K562 (cell line): ENCODE measurements around the gene CEND1. TPM values are rescaled to one million over a fixed set of nuclear protein-coding genes. Genes with fewer than 3 reads are reported as not detected.

Experiments used
- DMBX1 ChIP-seq: fragments of 250-450 bp; sonication (Bioruptor Pico); IDR thresholded peaks from 2 replicates; pipeline ENCODE4 v1.8.0; 2022; ENCODE audit warnings: inconsistent platforms, mild to moderate bottlenecking, moderate library complexity, borderline replicate concordance
- FOXA3 ChIP-seq, 2 experiments: fragments of 450-650 bp in 1 of 2; sonication (generic) in 1 of 2; formaldehyde crosslinking; IDR thresholded peaks in 1 of 2; conservative IDR thresholded peaks in 1 of 2; 2 replicates each; pipeline versions ENCODE4 v1.4.0 to v1.8.0; 2020 to 2022; ENCODE audit warnings: mild to moderate bottlenecking in 2 of 2, missing genetic modification reagents in 1 of 2
- GABPB2 ChIP-seq: fragments of 250-450 bp; sonication (Bioruptor Pico); conservative IDR thresholded peaks from 2 replicates; pipeline ENCODE4 v1.5.1; 2021; ENCODE audit warnings: mild to moderate bottlenecking
- GTF3C2 ChIP-seq: IDR thresholded peaks from 3 replicates; pipeline ENCODE4 v1.6.1; 2011; ENCODE audit warnings: borderline replicate concordance, mild to moderate bottlenecking, moderate library complexity; ENCODE audit not compliant: insufficient read length; ENCODE audit errors: extremely low read depth
- HDAC6 ChIP-seq: IDR thresholded peaks from 2 replicates; pipeline ENCODE4 v1.6.1; 2012; ENCODE audit warnings: low read depth, mild to moderate bottlenecking, control low read depth, inconsistent platforms, low read length, moderate library complexity
- HMG20A ChIP-seq: fragments of 450-650 bp; formaldehyde crosslinking; conservative IDR thresholded peaks from 2 replicates; pipeline ENCODE4 v1.4.0; 2020; ENCODE audit warnings: mild to moderate bottlenecking, mixed read lengths
- HNRNPH1 ChIP-seq: fragments of 200-400 bp; formaldehyde crosslinking; optimal IDR thresholded peaks from 2 replicates; pipeline ENCODE3; 2017; ENCODE audit warnings: low read depth, mild to moderate bottlenecking, low read length, moderate library complexity
- KAT8 ChIP-seq: fragments of 450-650 bp; IDR thresholded peaks from 2 replicates; pipeline ENCODE4 v1.6.1; 2016; ENCODE audit warnings: low read depth, mild to moderate bottlenecking
- MAZ ChIP-seq, 2 experiments: fragments of 450-650 bp in 1 of 2; sonication (generic) in 1 of 2; formaldehyde crosslinking; IDR thresholded peaks in 1 of 2; conservative IDR thresholded peaks in 1 of 2; 2 replicates each; pipeline versions ENCODE4 v1.4.0 to v1.5.0; 2020; ENCODE audit warnings: mild to moderate bottlenecking in 1 of 2, missing genetic modification reagents in 1 of 2
- MCM5 ChIP-seq: fragments of 450-650 bp; IDR thresholded peaks from 2 replicates; pipeline ENCODE4 v1.6.1; 2016; ENCODE audit warnings: low read depth
- MECOM ChIP-seq: fragments of 250-450 bp; sonication (Bioruptor Pico); IDR thresholded peaks from 2 replicates; pipeline ENCODE4 v1.8.0; 2022; ENCODE audit warnings: inconsistent platforms
- MEF2D ChIP-seq: conservative IDR thresholded peaks from 2 replicates; pipeline ENCODE4 v1.6.1; 2016; ENCODE audit warnings: low read depth, missing genetic modification characterization, missing compliant biosample characterization
- POLR2AphosphoS5 ChIP-seq: IDR thresholded peaks from 2 replicates; pipeline ENCODE4 v1.6.1; 2011; ENCODE audit warnings: mild to moderate bottlenecking, low read depth, low read length, moderate library complexity; ENCODE audit not compliant: control insufficient read depth, insufficient read depth
- RBM17 ChIP-seq: fragments of 200-400 bp; formaldehyde crosslinking; IDR thresholded peaks from 2 replicates; pipeline ENCODE4 v1.6.1; 2017; ENCODE audit warnings: low read depth, mild to moderate bottlenecking, low read length, borderline replicate concordance
- TAF15 ChIP-seq: fragments of 200-400 bp; formaldehyde crosslinking; IDR thresholded peaks from 2 replicates; pipeline ENCODE4 v1.6.1; 2017; ENCODE audit warnings: mild to moderate bottlenecking, low read depth, low read length, moderate library complexity
- TAF9B ChIP-seq: fragments of 450-650 bp; IDR thresholded peaks from 2 replicates; pipeline ENCODE4 v1.6.1; 2018; ENCODE audit warnings: mild to moderate bottlenecking; ENCODE audit not compliant: partially characterized antibody
- TCFL5 ChIP-seq: fragments of 250-450 bp; sonication (Bioruptor Pico); conservative IDR thresholded peaks from 2 replicates; pipeline ENCODE4 v1.6.1; 2021; ENCODE audit warnings: mild to moderate bottlenecking, moderate library complexity, matching md5 sums
- ZBTB17 ChIP-seq: fragments of 450-650 bp; formaldehyde crosslinking; IDR thresholded peaks from 2 replicates; pipeline ENCODE4 v1.4.0; 2020; ENCODE audit warnings: mild to moderate bottlenecking
- ZNF140 ChIP-seq: fragments of 250-450 bp; sonication (Bioruptor Pico); IDR thresholded peaks from 2 replicates; pipeline ENCODE4 v1.8.0; 2021; ENCODE audit warnings: moderate library complexity, mild to moderate bottlenecking, inconsistent platforms
- ZNF274 ChIP-seq: IDR thresholded peaks from 2 replicates; pipeline ENCODE4 v1.6.1; 2011; ENCODE audit warnings: low read depth, mild to moderate bottlenecking, low read length, moderate library complexity, borderline replicate concordance
- ZNF324 ChIP-seq: fragments of 250-450 bp; sonication (Bioruptor Pico); IDR thresholded peaks from 2 replicates; pipeline ENCODE4 v1.4.0; 2020; ENCODE audit warnings: mild to moderate bottlenecking
- ZNF449 ChIP-seq: fragments of 250-450 bp; sonication (Bioruptor Pico); IDR thresholded peaks from 2 replicates; pipeline ENCODE4 v1.8.0; 2022; ENCODE audit warnings: moderate library complexity, mild to moderate bottlenecking, inconsistent platforms
- ZNF561 ChIP-seq: fragments of 450-650 bp; formaldehyde crosslinking; conservative IDR thresholded peaks from 2 replicates; pipeline ENCODE4 v1.4.0; 2020; ENCODE audit warnings: mild to moderate bottlenecking, moderate library complexity
- ZNF830 ChIP-seq: fragments of 250-450 bp; sonication (Bioruptor Pico); IDR thresholded peaks from 2 replicates; pipeline ENCODE4 v1.5.0; 2021; ENCODE audit warnings: mild to moderate bottlenecking
- polyA plus RNA-seq, 8 experiments: library from polyadenylated mRNA; depleted of rRNA in 4 of 8; stranded (reverse) in 5 of 8; unstranded in 3 of 8; fragments of >200 nt; fragmentation: Nextera tagmentation in 2 of 8; fragmentation: Illumina TruSeq in 1 of 8; extraction: Ambion mirVana in 2 of 8; extraction: Trizol in 1 of 8; gene quantifications; 2 replicates each; pipeline versions ENCODE4 v1.2.1 to v1.2.3, GENCODE V29; 2011 to 2014; ENCODE audit warnings: inconsistent platforms in 1 of 8, missing spikeins in 1 of 8
- total RNA-seq, 7 experiments: library from RNA; depleted of rRNA in 6 of 7; stranded (reverse); fragments of >200 nt in 6 of 7; fragmentation: Illumina TruSeq in 2 of 7; extraction: Trizol in 2 of 7; gene quantifications; 2 replicates each; pipeline versions ENCODE4 v1.2.1 to v1.2.3, GENCODE V29; 2011 to 2021; ENCODE audit warnings: low replicate concordance in 1 of 7

CEND1 gene
- total and polyA plus RNA-seq, 9 of the 15 experiments (the other 6 are each of a cell fraction or from before 2014, with no cell fraction given), result 0.13 to 0.18 (median 0.16) TPM; not detected in 6

- no peak for TF ChIP-seq HDAC6
- TF ChIP-seq MEF2D, result no peak
- TF ChIP-seq MECOM (CRISPR knock-in tag), result no peak
- no peak for TF ChIP-seq TCFL5 (CRISPR knock-in tag)
- no peak for TF ChIP-seq RBM17
- peak; percentile 27; the same call in 1 of the 2 replicates for TF ChIP-seq ZNF324 (CRISPR knock-in tag)
- TF ChIP-seq ZNF561 (CRISPR knock-in tag), result no peak
- no peak for TF ChIP-seq TAF9B
- no peak for TF ChIP-seq GTF3C2
- TF ChIP-seq ZNF140, result no peak
- no peak for TF ChIP-seq MCM5
- peak; percentile 81; the same call in 1 of the 2 replicates for TF ChIP-seq POLR2AphosphoS5
- peak; percentile 65; the same call in 1 of the 2 replicates for TF ChIP-seq ZBTB17 (CRISPR knock-in tag)
- peak in 1 of 2 experiments; percentile 66; a peak in 2 of 4 replicates for TF ChIP-seq MAZ (CRISPR knock-in tag; conservative IDR thresholded peaks at IDR 0.05 in 1 of 2, IDR thresholded peaks at IDR 0.05 in 1 of 2)
- no peak for TF ChIP-seq HMG20A (CRISPR knock-in tag)
- TF ChIP-seq ZNF449 (CRISPR knock-in tag), result no peak
- 0 out of 2 replicates have a peak, but pooled peaks have one; percentile 54 for TF ChIP-seq TAF15
- TF ChIP-seq FOXA3 (CRISPR knock-in tag; conservative IDR thresholded peaks at IDR 0.05 in 1 of 2, IDR thresholded peaks at IDR 0.05 in 1 of 2), result no peak
- no peak for TF ChIP-seq ZNF274
- peak; percentile 93; the same call in 1 of the 2 replicates for TF ChIP-seq ZNF830 (CRISPR knock-in tag)
- TF ChIP-seq DMBX1, result no peak
- TF ChIP-seq HNRNPH1, result no peak
- no peak for TF ChIP-seq KAT8
- TF ChIP-seq GABPB2 (CRISPR knock-in tag), result peak; percentile 88
These were observed 24.7 kb downstream of the CEND1 start (continued) for GRCh38 chr11:765025-765801.
